Colonic mucosa (tissue), 4 donors: ENCODE results near the gene NHLRC4. TPM values are rescaled to one million over a fixed set of nuclear protein-coding genes. Genes with fewer than 3 reads are reported as not detected.

ENCODE experiments used
- DNase-seq: peaks from one replicate; pipeline ENCODE4 v3.0.0-alpha.2; 2020
- H3K27ac ChIP-seq: fragments of 200-600 bp; one replicate; pipeline ENCODE4 v1.8.0; 2021
- H3K27me3 ChIP-seq: fragments of 200-600 bp; one replicate; pipeline ENCODE4 v1.8.0; 2021
- H3K36me3 ChIP-seq: fragments of 200-600 bp; one replicate; pipeline ENCODE4 v1.8.0; 2021
- H3K4me1 ChIP-seq: fragments of 200-600 bp; one replicate; pipeline ENCODE4 v1.8.0; 2021; ENCODE audit warnings: mild to moderate bottlenecking
- H3K4me3 ChIP-seq: fragments of 200-600 bp; one replicate; pipeline ENCODE4 v1.8.0; 2021
- H3K9ac ChIP-seq, 2 donors: one replicate each; pipeline ENCODE4 v1.7.0; 2013; ENCODE audit warnings: control low read depth in 2 of 2, low read depth in 2 of 2, low read length in 2 of 2
- H3K9me3 ChIP-seq: fragments of 200-600 bp; one replicate; pipeline ENCODE4 v1.8.0; 2021
- CTCF ChIP-seq: fragments of 200-600 bp; IDR thresholded peaks from one replicate; pipeline ENCODE4 v1.8.0; 2022; ENCODE audit warnings: antibody characterized with exemption, mild to moderate bottlenecking
- intact Hi-C: fragments of 100-400 bp; cut with DNase I; formaldehyde crosslinking; loops from one replicate; pipeline ENCODE4 v1.14.1; 2022
- total RNA-seq, 2 donors: library from RNA; stranded (reverse); fragmentation: NEBNext Ultra II Directional in 1 of 2; extraction: Animal tissue kit (Norgen Biotek cat#: 25700) in 1 of 2; gene quantifications; one replicate each; pipeline ENCODE4 v1.2.1, GENCODE V29; 2021
- donor health status: healthy.
- donor health status: DM: no; HTN: no; CAD: no.
- donor health status: DM: no; HTN: no; CAD: no.

Gene NHLRC4
- total RNA-seq, 2 donors from 2014 or later, result 0.32 to 0.35 TPM

GRCh38 chr16:539901-540530 is 26.8 kb upstream of the NHLRC4 start:
- DNase-seq, result no peak
- Histone ChIP-seq H3K9ac (no peak overlapping the region), H3K9me3 (no peaks in the 10 kb centered on the region), H3K4me3 (no peak overlapping the region), H3K27me3 (no peaks in the 10 kb centered on the region), H3K27ac (no peak overlapping the region), H3K4me1 (no peaks in the 10 kb centered on the region), H3K36me3 (no peaks in the 10 kb centered on the region)
- intact Hi-C loops, result no loop called here
- TF ChIP-seq CTCF, result no peak

- no peak for TF ChIP-seq CTCF
- no peaks in the 10 kb centered on the region for H3K9me3 ChIP-seq
- intact Hi-C loops, result no loop called here
- no peak for DNase-seq
- no peak overlapping the region for H3K9ac ChIP-seq
- no peak overlapping the region for H3K4me3 ChIP-seq
- H3K27me3 ChIP-seq, result no peaks in the 10 kb centered on the region
- H3K27ac ChIP-seq, result no peak overlapping the region
- H3K36me3 ChIP-seq, result no peaks in the 10 kb centered on the region
- H3K4me1 ChIP-seq, result no peaks in the 10 kb centered on the region
Observed at GRCh38 chr16:540645-541340, 26.0 kb upstream of the NHLRC4 start.

- Histone ChIP-seq H3K9ac (no peak overlapping the region), H3K4me3 (no peak overlapping the region), H3K36me3 (no peaks in the 10 kb centered on the region), H3K27ac (no peak overlapping the region), H3K27me3 (no peaks in the 10 kb centered on the region), H3K4me1 (peaks cover 3% of the 10 kb centered on the region), H3K9me3 (no peaks in the 10 kb centered on the region)
- no peak for DNase-seq
- no peak for TF ChIP-seq CTCF
- intact Hi-C loops, result no loop called here
Observed at GRCh38 chr16:543301-544164, 23.3 kb upstream of the NHLRC4 start.

- intact Hi-C loops, result no loop called here
- H3K9me3 ChIP-seq, result no peaks in the 10 kb centered on the region
- H3K36me3 ChIP-seq, result no peaks in the 10 kb centered on the region
- no peak for TF ChIP-seq CTCF
- H3K9ac ChIP-seq, result no peak overlapping the region
- DNase-seq, result no peak
- H3K27ac ChIP-seq, result no peak overlapping the region
- H3K4me3 ChIP-seq, result no peak overlapping the region
- no peaks in the 10 kb centered on the region for H3K27me3 ChIP-seq
- H3K4me1 ChIP-seq, result peaks cover 3% of the 10 kb centered on the region
Observed at GRCh38 chr16:544517-544916, 22.3 kb upstream of the NHLRC4 start.

- Histone ChIP-seq H3K36me3 (peaks cover 7% of the 10 kb centered on the region), H3K9me3 (no peaks in the 10 kb centered on the region), H3K4me3 (no peak overlapping the region), H3K9ac (no peak overlapping the region), H3K27me3 (no peaks in the 10 kb centered on the region), H3K27ac (no peak overlapping the region), H3K4me1 (peaks cover 3% of the 10 kb centered on the region)
- DNase-seq, result peak; percentile 91
- intact Hi-C loops, result no loop called here
- TF ChIP-seq CTCF, result peak; percentile 65
Observed at GRCh38 chr16:546909-547770, 19.7 kb upstream of the NHLRC4 start.
